H1 (cell line): Measurements from ENCODE around the gene ARID5B. TPM values are rescaled to one million over a fixed set of nuclear protein-coding genes. Genes with fewer than 3 reads are reported as not detected.
A peak's percentile ranks its signal among the peaks of the same experiment; 100 is the strongest.

ENCODE experiments used
- CTCF ChIA-PET: fragments of 300-600 bp; sonication (Branson Sonifier 250); formaldehyde crosslinking; loops from one replicate; lab custom pipeline; 2021; ENCODE audit not compliant: partially characterized antibody; lab: Charles Lee
- POLR2A ChIA-PET: fragments of 300-600 bp; sonication (Branson Sonifier 250); formaldehyde crosslinking; loops from one replicate; lab custom pipeline; 2021; ENCODE audit warnings: inconsistent platforms; ENCODE audit not compliant: partially characterized antibody; lab: Charles Lee
- DNase-seq, 2 experiments: peaks; one replicate each; pipeline versions ENCODE4 v3.0.0 to v3.0.0-alpha.2; 2010 to 2022; ENCODE audit warnings: low spot score in 2 of 2, low read depth in 1 of 2, mixed read lengths in 1 of 2
- FAIRE-seq: peaks from 2 replicates; lab custom pipeline; 2011; peaks lifted over from hg19 to GRCh38; lab: Jason Lieb, UNC
- H2AFZ ChIP-seq: 2 replicates; pipeline ENCODE4 v1.8.1; 2012; ENCODE audit warnings: low read length, inconsistent platforms
- H2AK5ac ChIP-seq: 2 replicates; pipeline ENCODE4 v1.6.1; 2013; ENCODE audit warnings: low read depth, low read length
- H2BK120ac ChIP-seq: replicated peaks from 2 replicates; pipeline ENCODE3; 2013; ENCODE audit warnings: low read depth, low read length, inconsistent platforms
- H2BK12ac ChIP-seq: 2 replicates; pipeline ENCODE4 v1.6.1; 2013; ENCODE audit warnings: low read depth, low read length
- H2BK15ac ChIP-seq: 2 replicates; pipeline ENCODE4 v1.6.1; 2013; ENCODE audit warnings: low read length
- H2BK20ac ChIP-seq: 2 replicates; pipeline ENCODE4 v1.6.1; 2013; ENCODE audit warnings: low read length
- H2BK5ac ChIP-seq: 2 replicates; pipeline ENCODE4 v1.6.1; 2013; ENCODE audit warnings: low read depth, low read length
- H3K14ac ChIP-seq: 2 replicates; pipeline ENCODE4 v1.6.1; 2013; ENCODE audit warnings: inconsistent platforms; ENCODE audit not compliant: insufficient read length
- H3K18ac ChIP-seq: 2 replicates; pipeline ENCODE4 v1.6.1; 2013; ENCODE audit warnings: low read length; ENCODE audit errors: extremely low read depth
- H3K23ac ChIP-seq: 2 replicates; pipeline ENCODE4 v1.6.1; 2013; ENCODE audit warnings: inconsistent platforms; ENCODE audit not compliant: insufficient read length
- H3K23me2 ChIP-seq: 2 replicates; pipeline ENCODE4 v1.6.1; 2013; ENCODE audit warnings: low read depth, low read length
- H3K27ac ChIP-seq: 2 replicates; pipeline ENCODE4 v1.6.1; 2011; ENCODE audit warnings: low read depth, low read length, inconsistent platforms
- H3K27me3 ChIP-seq, 4 experiments: replicated peaks in 1 of 4; 1 replicate in 1 of 4; 2 replicates in 3 of 4; pipeline versions ENCODE4 v1.6.1 to v1.8.1; 2011 to 2013; ENCODE audit warnings: low read length in 3 of 4, mild to moderate bottlenecking in 3 of 4, inconsistent platforms in 2 of 4, mixed read lengths in 2 of 4, moderate library complexity in 1 of 4; ENCODE audit not compliant: control insufficient read depth in 3 of 4, insufficient read depth in 3 of 4; ENCODE audit errors: extremely low read depth in 1 of 4
- H3K36me3 ChIP-seq, 4 experiments: 2 replicates each; pipeline versions ENCODE4 v1.6.1 to v1.8.1; 2011 to 2013; ENCODE audit warnings: mild to moderate bottlenecking in 4 of 4, low read length in 3 of 4, moderate library complexity in 2 of 4, control low read depth in 1 of 4, inconsistent platforms in 1 of 4; ENCODE audit not compliant: insufficient read depth in 4 of 4, control insufficient read depth in 2 of 4
- H3K4ac ChIP-seq: replicated peaks from 2 replicates; pipeline ENCODE3; 2013; ENCODE audit warnings: low read length, low read depth, mixed read lengths, inconsistent platforms; ENCODE audit not compliant: insufficient read length
- H3K4me1 ChIP-seq, 4 experiments: replicated peaks in 1 of 4; 1 replicate in 1 of 4; 2 replicates in 3 of 4; pipeline versions ENCODE4 v1.6.1 to v1.8.1; 2011 to 2013; ENCODE audit warnings: low read length in 3 of 4, inconsistent platforms in 2 of 4, mixed read lengths in 1 of 4; ENCODE audit not compliant: insufficient read depth in 4 of 4, control insufficient read depth in 3 of 4
- H3K4me2 ChIP-seq, 2 experiments: 2 replicates each; pipeline versions ENCODE4 v1.6.1 to v1.8.1; 2011 to 2013; ENCODE audit warnings: low read depth in 2 of 2, low read length in 2 of 2, control low read depth in 1 of 2, inconsistent platforms in 1 of 2, mild to moderate bottlenecking in 1 of 2; ENCODE audit not compliant: insufficient read depth in 1 of 2
- H3K4me3 ChIP-seq, 4 experiments: fragments of 200-600, 300-600 bp in 1 of 4; sonication (generic), shearing (Covaris generic), sonication (Bioruptor Twin) in 1 of 4; 2 replicates each; pipeline versions ENCODE4 v1.5.1 to v1.8.1; 2011 to 2016; ENCODE audit warnings: low read length in 4 of 4, low read depth in 3 of 4, control low read depth in 2 of 4, inconsistent platforms in 2 of 4, mild to moderate bottlenecking in 2 of 4, mixed read lengths in 1 of 4, moderate library complexity in 1 of 4; ENCODE audit not compliant: insufficient read depth in 2 of 4; ENCODE audit errors: extremely low read depth in 1 of 4
- H3K56ac ChIP-seq: replicated peaks from 2 replicates; pipeline ENCODE3; 2013; ENCODE audit warnings: low read depth, mild to moderate bottlenecking, mixed read lengths, low read length, inconsistent platforms; ENCODE audit not compliant: insufficient read length
- H3K79me1 ChIP-seq: 2 replicates; pipeline ENCODE4 v1.6.1; 2013; ENCODE audit warnings: low read depth, low read length, control low read depth
- H3K79me2 ChIP-seq, 2 experiments: 2 replicates each; pipeline versions ENCODE4 v1.6.1 to v1.8.1; 2012 to 2013; ENCODE audit warnings: low read length in 2 of 2, mild to moderate bottlenecking in 2 of 2, inconsistent platforms in 1 of 2; ENCODE audit not compliant: insufficient read depth in 2 of 2, control insufficient read depth in 1 of 2
- H3K9ac ChIP-seq, 4 experiments: replicated peaks in 1 of 4; 1 replicate in 1 of 4; 2 replicates in 3 of 4; pipeline versions ENCODE4 v1.6.1 to v1.8.1; 2011 to 2013; ENCODE audit warnings: low read depth in 3 of 4, low read length in 3 of 4, control low read depth in 2 of 4, mild to moderate bottlenecking in 2 of 4, moderate library complexity in 2 of 4, inconsistent platforms in 1 of 4; ENCODE audit errors: extremely low read depth in 1 of 4
- H3K9me3 ChIP-seq, 2 experiments: 2 replicates each; pipeline versions ENCODE4 v1.6.1 to v1.8.1; 2012 to 2013; ENCODE audit warnings: mild to moderate bottlenecking in 2 of 2, moderate library complexity in 2 of 2, control low read depth in 1 of 2, inconsistent platforms in 1 of 2, low read depth in 1 of 2, low read length in 1 of 2, mixed read lengths in 1 of 2; ENCODE audit not compliant: insufficient read depth in 2 of 2
- H4K20me1 ChIP-seq, 2 experiments: replicated peaks in 1 of 2; 2 replicates each; pipeline versions ENCODE3 to v1.8.1; 2011 to 2013; ENCODE audit warnings: inconsistent platforms in 2 of 2, low read length in 2 of 2, mild to moderate bottlenecking in 1 of 2; ENCODE audit not compliant: insufficient read depth in 2 of 2, control insufficient read depth in 1 of 2
- H4K5ac ChIP-seq: 2 replicates; pipeline ENCODE4 v1.6.1; 2013; ENCODE audit warnings: low read length, low read depth, mixed read lengths, inconsistent platforms; ENCODE audit not compliant: insufficient read length
- H4K8ac ChIP-seq: 2 replicates; pipeline ENCODE4 v1.8.0; 2013; ENCODE audit warnings: mild to moderate bottlenecking, moderate library complexity, low read length, inconsistent platforms; ENCODE audit not compliant: insufficient read depth; ENCODE audit errors: extremely low read depth
- H4K91ac ChIP-seq: replicated peaks from 2 replicates; pipeline ENCODE3; 2013; ENCODE audit warnings: low read length, mixed read lengths, inconsistent platforms; ENCODE audit not compliant: insufficient read length
- EP300 ChIP-seq, 2 experiments: IDR thresholded peaks; 1 replicate in 1 of 2; 2 replicates in 1 of 2; pipeline ENCODE4 v1.6.1; 2011 to 2012; ENCODE audit warnings: low read depth in 2 of 2, low read length in 2 of 2, mild to moderate bottlenecking in 2 of 2, borderline replicate concordance in 1 of 2, inconsistent platforms in 1 of 2, moderate library complexity in 1 of 2
- WGBS, 2 experiments: shearing (Covaris generic) in 1 of 2; methylation state at CpG; one replicate each; pipeline versions ENCODE4 v1.1.6 to v1.1.7; 2013 to 2015; ENCODE audit warnings: low lambda C conversion rate in 2 of 2, mixed read lengths in 2 of 2, inconsistent platforms in 1 of 2, low coverage in 1 of 2, missing lambda C conversion rate in 1 of 2; ENCODE audit not compliant: insufficient replicate concordance in 2 of 2, insufficient coverage in 1 of 2, insufficient read length in 1 of 2; ENCODE audit errors: extremely low coverage in 1 of 2, missing lambda C conversion rate in 1 of 2; 5-methylcytosine and 5-hydroxymethylcytosine counted together
- polyA plus RNA-seq, 7 experiments: library from polyadenylated mRNA; depleted of rRNA in 3 of 7; stranded (reverse) in 5 of 7; unstranded in 2 of 7; fragments of >200 nt in 5 of 7; fragments of 200-250 nt in 2 of 7; gene quantifications; 1 replicate in 5 of 7; 2 replicates in 1 of 7; 4 replicates in 1 of 7; pipeline versions ENCODE4 v1.2.1 to v1.2.3, GENCODE V29; 2011 to 2013; ENCODE audit warnings: missing spikeins in 2 of 7, mixed read lengths in 2 of 7
- total RNA-seq: library from RNA; stranded (reverse); fragmentation: NEBNext Ultra II Directional; extraction: Animal tissue kit (Norgen Biotek cat#: 25700); gene quantifications from 2 replicates; pipeline ENCODE4 v1.2.1, GENCODE V29; 2021

The ARID5B gene
- total and polyA plus RNA-seq, 2 of the 8 experiments (the other 6 are each of a cell fraction or from before 2014, with no cell fraction given): 0.21 to 1.1 TPM

- Histone ChIP-seq H2BK12ac (no peak overlapping the region), H4K8ac (no peak overlapping the region), H3K4me2 (no peak overlapping the region), H2AK5ac (no peak overlapping the region), H2BK5ac (no peak overlapping the region), H3K27ac (no peak overlapping the region), H2BK20ac (no peak overlapping the region), H2BK15ac (no peak overlapping the region), H3K36me3 (no peaks in the 10 kb centered on the region)
- CTCF ChIA-PET: interaction anchor here (0.9 kb wide), 1 partner anchor 67 kb away, joined by 3 read pairs; no protein-coding TSS in a partner anchor
- WGBS, 2 experiments: 67% methylated on average over 3 of the region's 3 CpGs; no CpG with 5 or more reads in 1 of the 2 experiments
- no peak for DNase-seq
- POLR2A ChIA-PET: no interaction called here
- no peak for TF ChIP-seq EP300 (IDR thresholded peaks at IDR 0.05; ENCODE audit: borderline replicate concordance in 1 of 2, low read depth in 2 of 2, low read length in 2 of 2)
- TF ChIP-seq, all 59 proteins: peak for 0
- H2BK120ac ChIP-seq: no peak overlapping the region
- no peaks in the 10 kb centered on the region for H3K79me2 ChIP-seq
- H3K4me1 ChIP-seq: peaks cover 0 to 4% (median 1%) of the 10 kb centered on the region in 4 experiments; a peak in 3 of 7 replicates
- H3K4me3 ChIP-seq: no peak overlapping the region
- no peak overlapping the region for H3K14ac ChIP-seq
- FAIRE-seq: no peak
- no peak overlapping the region for H3K56ac ChIP-seq
- no peak overlapping the region for H4K91ac ChIP-seq
- H3K23ac ChIP-seq: no peak overlapping the region
- H3K9ac ChIP-seq: no peak overlapping the region
- no peaks in the 10 kb centered on the region for H3K79me1 ChIP-seq
- no peaks in the 10 kb centered on the region for H4K20me1 ChIP-seq
- H3K18ac ChIP-seq: no peak overlapping the region
- H3K27me3 ChIP-seq: no peaks in the 10 kb centered on the region
- no peaks in the 10 kb centered on the region for H3K9me3 ChIP-seq
- H3K23me2 ChIP-seq: no peaks in the 10 kb centered on the region
- peak overlapping the region; percentile 83; the same call in 1 of the 2 replicates for H2AFZ ChIP-seq
- H3K4ac ChIP-seq: no peak overlapping the region
- no peak overlapping the region for H4K5ac ChIP-seq
These were observed 62.7 kb downstream of the ARID5B start for GRCh38 chr10:61964059-61964709.
